K562 (cell line): ENCODE data around the gene CIAO2B. TPM values are rescaled to one million over a fixed set of nuclear protein-coding genes. Genes with fewer than 3 reads are reported as not detected.
"Not testable (repeated sequence)": the region's sequence is repeated elsewhere in the genome, so short reads cannot be mapped to it uniquely, and the experiment has no call there.

Experiments used
- ATAC-seq: fragments of 200-7000 bp; cut with Tn5 transposase; 3 replicates; pipeline ENCODE4 v1.9.1; 2020; ENCODE audit warnings: moderate library complexity
- BruUV-seq: library from RNA; stranded (reverse); fragments of 400-500 nt; replicated peaks from 2 replicates; lab custom pipeline; 2021; lab: Mats Ljungman, UMichigan
- CTCF ChIA-PET: fragments of 300-600 bp; formaldehyde crosslinking; extraction: SDS; loops from one replicate; lab custom pipeline; 2021; ENCODE audit warnings: low intra/inter-chr PET ratio; lab: Yijun Ruan, JAX
- POLR2A ChIA-PET: fragments of 300-600, 350-650 bp; sonication (Branson Sonifier 250); formaldehyde crosslinking; extraction: SDS; loops from one replicate; lab custom pipeline; 2021; ENCODE audit warnings: antibody characterized with exemption, inconsistent platforms; lab: Yijun Ruan, JAX
- DNase-seq, 4 experiments: peaks; one replicate each; pipeline versions ENCODE4 v3.0.0 to v3.0.0-alpha.2; 2011 to 2018; ENCODE audit warnings: low spot score in 3 of 4, mixed read lengths in 3 of 4; ENCODE audit errors: extremely low read depth in 1 of 4
- FAIRE-seq: peaks from 2 replicates; lab custom pipeline; 2011; peaks lifted over from hg19 to GRCh38; lab: Jason Lieb, UNC
- H2AFZ ChIP-seq: 2 replicates; pipeline ENCODE4 v1.6.0; 2011; ENCODE audit warnings: low read depth, low read length, control low read depth, inconsistent platforms
- H3K27ac ChIP-seq: fragments of 200-600 bp; 3 replicates; pipeline ENCODE4 v1.8.0; 2011; ENCODE audit warnings: low read depth, mild to moderate bottlenecking, control low read depth, inconsistent platforms, low read length, moderate library complexity, mixed read lengths; ENCODE audit errors: extremely low read depth
- H3K27me3 ChIP-seq, 2 experiments: fragments of 300-600 bp in 1 of 2; 2 replicates in 1 of 2; 3 replicates in 1 of 2; pipeline versions ENCODE4 v1.6.0 to v1.8.0; 2011; ENCODE audit warnings: inconsistent platforms in 2 of 2, low read length in 2 of 2, mild to moderate bottlenecking in 1 of 2, mixed read lengths in 1 of 2, moderate library complexity in 1 of 2; ENCODE audit not compliant: control insufficient read depth in 2 of 2, insufficient read depth in 2 of 2
- H3K36me3 ChIP-seq: fragments of 300-600 bp; 3 replicates; pipeline ENCODE4 v1.8.0; 2011; ENCODE audit warnings: mild to moderate bottlenecking, low read length, inconsistent platforms; ENCODE audit not compliant: control insufficient read depth, insufficient read depth
- H3K4me1 ChIP-seq, 2 experiments: fragments of 200-600 bp in 1 of 2; replicated peaks in 1 of 2; 2 replicates in 1 of 2; 3 replicates in 1 of 2; pipeline versions ENCODE4 v1.5.1 to v1.8.0; 2011; ENCODE audit warnings: inconsistent platforms in 2 of 2, low read length in 2 of 2, mild to moderate bottlenecking in 1 of 2, mixed read lengths in 1 of 2, moderate library complexity in 1 of 2; ENCODE audit not compliant: control insufficient read depth in 2 of 2, insufficient read depth in 2 of 2
- H3K4me2 ChIP-seq: 2 replicates; pipeline ENCODE4 v1.6.1; 2011; ENCODE audit warnings: low read length, control low read depth, inconsistent platforms, mixed read lengths; ENCODE audit not compliant: insufficient read depth
- H3K4me3 ChIP-seq: fragments of 200-600 bp; sonication (generic), shearing (Covaris generic); 2 replicates; pipeline ENCODE4 v1.5.1; 2016; ENCODE audit warnings: control low read depth, inconsistent platforms
- H3K79me2 ChIP-seq: fragments of 200-600 bp; 3 replicates; pipeline ENCODE4 v1.8.0; 2011; ENCODE audit warnings: low read length, inconsistent platforms; ENCODE audit not compliant: control insufficient read depth, insufficient read depth
- H3K9ac ChIP-seq, 2 experiments: 2 replicates each; pipeline versions ENCODE4 v1.6.0 to v1.6.1; 2011; ENCODE audit warnings: low read depth in 2 of 2, low read length in 2 of 2, control low read depth in 1 of 2, inconsistent platforms in 1 of 2, mild to moderate bottlenecking in 1 of 2, mixed read lengths in 1 of 2; ENCODE audit not compliant: insufficient read depth in 1 of 2
- H3K9me1 ChIP-seq: one replicate; pipeline ENCODE4 v1.6.0; 2011; ENCODE audit warnings: inconsistent platforms, mild to moderate bottlenecking, low read length, moderate library complexity; ENCODE audit not compliant: control insufficient read depth, insufficient read depth
- H3K9me3 ChIP-seq: replicated peaks from 2 replicates; pipeline ENCODE4 v1.5.1; 2011; ENCODE audit warnings: low read depth, low read length, inconsistent platforms; ENCODE audit not compliant: control insufficient read depth, insufficient read depth
- H4K20me1 ChIP-seq: replicated peaks from 2 replicates; pipeline ENCODE4 v1.6.1; 2011; ENCODE audit warnings: low read length, inconsistent platforms, mixed read lengths; ENCODE audit not compliant: control insufficient read depth, insufficient read depth
- EGR1 ChIP-seq: fragments of 450-650 bp; conservative IDR thresholded peaks from 2 replicates; pipeline ENCODE4 v1.6.1; 2017; ENCODE audit warnings: mild to moderate bottlenecking
- FOS ChIP-seq: IDR thresholded peaks from 3 replicates; pipeline ENCODE4 v1.6.1; 2011; ENCODE audit not compliant: insufficient read length; ENCODE audit errors: extremely low read depth
- MEIS2 ChIP-seq: fragments of 450-650 bp; IDR thresholded peaks from 2 replicates; pipeline ENCODE4 v1.6.1; 2014; ENCODE audit warnings: mild to moderate bottlenecking; ENCODE audit not compliant: partially characterized antibody
- MTA3 ChIP-seq: fragments of 450-650 bp; formaldehyde crosslinking; IDR thresholded peaks from 2 replicates; pipeline ENCODE4 v1.6.1; 2017; ENCODE audit warnings: mild to moderate bottlenecking, borderline replicate concordance
- NFYB ChIP-seq: IDR thresholded peaks from 2 replicates; pipeline ENCODE4 v1.6.1; 2011; ENCODE audit warnings: mild to moderate bottlenecking, moderate library complexity; ENCODE audit not compliant: insufficient read length; ENCODE audit errors: extremely low read depth
- POLR2A ChIP-seq: fragments of 450-650 bp; conservative IDR thresholded peaks from 2 replicates; pipeline ENCODE4 v1.6.1; 2016
- SOX6 ChIP-seq: fragments of 450-650 bp; IDR thresholded peaks from 2 replicates; pipeline ENCODE4 v1.6.1; 2014; ENCODE audit warnings: mild to moderate bottlenecking
- ZNF316 ChIP-seq: fragments of 450-650 bp; IDR thresholded peaks from 2 replicates; pipeline ENCODE4 v1.6.1; 2016
- WGBS: fragments of 100-300 bp; shearing (Covaris generic); methylation state at CpG from one replicate; pipeline ENCODE4 v1.1.6; 2016; ENCODE audit warnings: low coverage, mixed read lengths; ENCODE audit not compliant: insufficient coverage; ENCODE audit errors: missing lambda C conversion rate; 5-methylcytosine and 5-hydroxymethylcytosine counted together
- in situ Hi-C: fragments of 300-500 bp; cut with MboI; formaldehyde crosslinking; loops from 4 replicates; pipeline ENCODE4 v1.15.0; 2018; ENCODE audit warnings: inconsistent platforms, mixed read lengths
- intact Hi-C: fragments of 100-400 bp; cut with micrococcal nuclease; formaldehyde crosslinking; loops from 2 replicates; pipeline ENCODE4 v1.14.2; 2022
- polyA plus RNA-seq, 8 experiments: library from polyadenylated mRNA; depleted of rRNA in 4 of 8; stranded (reverse) in 5 of 8; unstranded in 3 of 8; fragments of >200 nt; fragmentation: Nextera tagmentation in 2 of 8; fragmentation: Illumina TruSeq in 1 of 8; extraction: Ambion mirVana in 2 of 8; extraction: Trizol in 1 of 8; gene quantifications; 2 replicates each; pipeline versions ENCODE4 v1.2.1 to v1.2.3, GENCODE V29; 2011 to 2014; ENCODE audit warnings: inconsistent platforms in 1 of 8, missing spikeins in 1 of 8
- total RNA-seq, 7 experiments: library from RNA; depleted of rRNA in 6 of 7; stranded (reverse); fragments of >200 nt in 6 of 7; fragmentation: Illumina TruSeq in 2 of 7; extraction: Trizol in 2 of 7; gene quantifications; 2 replicates each; pipeline versions ENCODE4 v1.2.1 to v1.2.3, GENCODE V29; 2011 to 2021; ENCODE audit warnings: low replicate concordance in 1 of 7

Gene CIAO2B
- total and polyA plus RNA-seq, 9 of the 15 experiments (the other 6 are each of a cell fraction or from before 2014, with no cell fraction given), result 86.8 to 182 (median 113) TPM

DNA sequence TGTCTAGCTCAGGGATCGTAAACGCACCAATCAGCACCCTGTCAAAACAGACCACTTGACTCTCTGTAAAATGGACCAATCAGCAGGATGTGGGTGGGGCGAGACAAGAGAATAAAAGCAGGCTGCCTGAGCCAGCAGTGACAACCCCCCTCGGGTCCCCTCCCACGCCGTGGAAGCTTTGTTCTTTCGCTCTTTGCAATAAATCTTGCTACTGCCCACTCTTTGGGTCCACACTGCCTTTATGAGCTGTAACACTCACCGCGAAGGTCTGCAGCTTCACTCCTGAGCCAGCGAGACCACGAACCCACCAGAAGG is 40.7 kb upstream of the CIAO2B start:
- Histone ChIP-seq H3K4me1 (peaks cover 6 to 26% of the 10 kb centered on the region in 2 experiments; a peak in 4 of 5 replicates), H2AFZ (0 out of 2 replicates have a peak overlapping the region, but pooled peaks have one; percentile 58), H3K27me3 (peaks cover 2 to 10% of the 10 kb centered on the region in 2 experiments; a peak in 1 of 5 replicates)
- H3K9ac ChIP-seq, H3K27ac ChIP-seq, CTCF ChIA-PET, H3K9me3 ChIP-seq, H3K36me3 ChIP-seq, BruUV-seq, H3K9me1 ChIP-seq, H3K4me2 ChIP-seq, H3K79me2 ChIP-seq, ATAC-seq, H3K4me3 ChIP-seq, H4K20me1 ChIP-seq: not testable (repeated sequence)
- 18% methylated on average over 4 of the region's 11 CpGs for WGBS
- peak in 1 of 4 experiments; percentile 63 for DNase-seq
- intact Hi-C loops, result loop anchor here (5.0 to 10.0 kb wide), 2 partner anchors 182 to 270 kb away; partner anchors contain the start of genes FBXL8, FHOD1, SLC9A5 and TRADD
- FAIRE-seq, result peak; percentile 11
- POLR2A ChIA-PET, result interaction anchor here (1.6 kb wide), 1 partner anchor 10 kb away, joined by 4 read pairs; no protein-coding TSS in a partner anchor
- peak; percentile 87 for TF ChIP-seq NFYB
- TF ChIP-seq MTA3, result 0 out of 2 replicates have a peak, but pooled peaks have one; percentile 41
- peak; percentile 8 for TF ChIP-seq FOS
- TF ChIP-seq POLR2A, result peak; percentile 51; the same call in 1 of the 2 replicates
- TF ChIP-seq ZNF316, result peak; percentile 51
- TF ChIP-seq EGR1, result peak; percentile 55
- TF ChIP-seq MEIS2, result peak; percentile 33
- peak; percentile 34; the same call in 1 of the 2 replicates for TF ChIP-seq SOX6
- in situ Hi-C loops, result loop anchor here (25.0 kb wide), 2 partner anchors 187 to 437 kb away; partner anchors contain the start of genes B3GNT9, FBXL8, HSF4 and NOL3

DNA sequence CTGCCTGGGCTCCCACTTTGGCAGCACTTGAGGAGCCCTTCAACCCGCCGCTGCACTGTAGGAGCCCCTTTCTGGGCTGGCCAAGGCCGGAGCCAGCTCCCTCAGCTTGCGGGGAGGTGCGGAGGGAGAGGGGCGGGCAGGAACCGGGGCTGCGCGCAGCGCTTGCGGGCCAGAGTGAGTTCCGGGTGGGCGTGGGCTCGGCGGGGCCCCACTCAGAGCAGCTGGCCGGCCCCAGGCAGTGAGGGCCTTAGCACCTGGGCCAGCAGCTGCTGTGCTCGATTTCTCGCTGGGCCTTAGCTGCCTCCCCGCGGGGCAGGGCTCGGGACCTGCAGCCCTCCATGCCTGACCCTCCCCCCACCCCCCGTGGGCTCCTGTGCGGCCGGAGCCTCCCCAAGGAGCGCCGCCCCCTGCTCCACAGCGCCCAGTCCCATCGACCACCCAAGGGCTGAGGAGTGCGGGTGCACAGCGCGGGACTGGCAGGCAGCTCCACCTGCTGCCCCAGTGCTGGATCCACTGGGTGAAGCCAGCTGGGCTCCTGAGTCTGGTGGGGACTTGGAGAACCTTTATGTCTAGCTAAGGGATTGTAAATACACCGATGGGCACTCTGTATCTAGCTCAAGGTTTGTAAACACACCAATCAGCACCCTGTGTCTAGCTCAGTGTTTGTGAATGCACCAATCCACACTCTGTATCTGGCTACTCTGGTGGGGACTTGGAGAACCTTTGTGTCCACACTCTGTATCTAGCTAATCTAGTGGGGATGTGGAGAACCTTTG is 40.1 kb upstream of the CIAO2B start:
- CTCF ChIA-PET, H3K9me1 ChIP-seq, H3K27ac ChIP-seq, BruUV-seq, H3K4me2 ChIP-seq, H3K4me3 ChIP-seq, H3K9ac ChIP-seq, H3K79me2 ChIP-seq, FAIRE-seq, ATAC-seq, H3K36me3 ChIP-seq, H4K20me1 ChIP-seq, H3K9me3 ChIP-seq, DNase-seq: not testable (repeated sequence)
- WGBS, result 87% methylated on average over 15 of the region's 32 CpGs
- POLR2A ChIA-PET, result interaction anchor here (0.6 to 1.6 kb wide), 2 partner anchors 10 to 31 kb away, joined by 3 to 4 read pairs; no protein-coding TSS in a partner anchor
- H3K4me1 ChIP-seq, result peaks cover 6 to 25% of the 10 kb centered on the region in 2 experiments; a peak in 4 of 5 replicates
- in situ Hi-C loops (loop anchor here (25.0 kb wide), 2 partner anchors 188 to 438 kb away; partner anchors contain the start of genes B3GNT9, FBXL8, HSF4 and NOL3), intact Hi-C loops (loop anchor here (10.0 kb wide), 1 partner anchor 270 kb away; the partner anchor contains the start of genes FHOD1 and SLC9A5)
- H3K27me3 ChIP-seq, result peaks cover 4 to 15% of the 10 kb centered on the region in 2 experiments; a peak in 3 of 5 replicates
- 0 out of 2 replicates have a peak overlapping the region, but pooled peaks have one; percentile 58 for H2AFZ ChIP-seq
